Muscle of back (tissue), 11 donors: ENCODE data around the gene DLGAP4. TPM values are rescaled to one million over a fixed set of nuclear protein-coding genes. Genes with fewer than 3 reads are reported as not detected.
"Not testable (repeated sequence)": the region's sequence is repeated elsewhere in the genome, so short reads cannot be mapped to it uniquely, and the experiment has no call there.

ENCODE experiments used
- DNase-seq, 3 donors: peaks; one replicate each; pipeline versions ENCODE4 v3.0.0 to v3.0.0-alpha.2; 2013
- polyA plus RNA-seq, 10 donors: library from polyadenylated mRNA; unstranded; fragments of 120-200 nt; gene quantifications; one replicate each; pipeline ENCODE4 v1.2.1, GENCODE V29; 2013; ENCODE audit not compliant: insufficient read length in 10 of 10

Gene DLGAP4
- polyA plus RNA-seq, 10 donors: 45.1 to 60.9 (median 53.8) TPM

- no peak for DNase-seq
Observed at GRCh38 chr20:36377348-36378326, 71.5 kb downstream of the DLGAP4 start.

- DNase-seq: no peak
Observed at GRCh38 chr20:36378686-36379085, 72.5 kb downstream of the DLGAP4 start.

- DNase-seq: not testable (repeated sequence)
Observed at GRCh38 chr20:36379914-36380313, 73.8 kb downstream of the DLGAP4 start.

GRCh38 chr20:36384022-36384619 lies 78.0 kb downstream of the DLGAP4 start:
- DNase-seq: peak; percentile 27 to 47 (median 38)

GRCh38 chr20:36385503-36385902 lies 79.4 kb downstream of the DLGAP4 start:
- DNase-seq: no peak

- DNase-seq: no peak
Observed at GRCh38 chr20:36386236-36386635, 80.1 kb downstream of the DLGAP4 start.

- DNase-seq: no peak
Observed at GRCh38 chr20:36390269-36390668, 84.1 kb downstream of the DLGAP4 start.

- no peak for DNase-seq
Observed at GRCh38 chr20:36390719-36391415, 84.7 kb downstream of the DLGAP4 start.

- DNase-seq: no peak
Observed at GRCh38 chr20:36391456-36391855, 85.3 kb downstream of the DLGAP4 start.

- DNase-seq: no peak
Observed at GRCh38 chr20:36391955-36392354, 85.8 kb downstream of the DLGAP4 start.

- DNase-seq: no peak
Observed at GRCh38 chr20:36392989-36393388, 86.8 kb downstream of the DLGAP4 start.

GRCh38 chr20:36394340-36394965 lies 88.3 kb downstream of the DLGAP4 start:
- no peak for DNase-seq

- DNase-seq: no peak
Observed at GRCh38 chr20:36396340-36396739, 90.2 kb downstream of the DLGAP4 start.

GRCh38 chr20:36396847-36397630 lies 90.9 kb downstream of the DLGAP4 start:
- DNase-seq: no peak

GRCh38 chr20:36398515-36398914 lies 92.4 kb downstream of the DLGAP4 start:
- no peak for DNase-seq

GRCh38 chr20:36399147-36399968 lies 93.2 kb downstream of the DLGAP4 start:
- peak in 2 of 3 donors; percentile 1 to 17 for DNase-seq

- no peak for DNase-seq
Observed at GRCh38 chr20:36399969-36400545, 93.9 kb downstream of the DLGAP4 start.

GRCh38 chr20:36400909-36401735 lies 95.0 kb downstream of the DLGAP4 start:
- DNase-seq: no peak

- DNase-seq: no peak
Observed at GRCh38 chr20:36402708-36403107, 96.6 kb downstream of the DLGAP4 start.
